PC-3 (cell line): ENCODE measurements around the gene RFT1.

Experiments used
- CTCF ChIP-seq: fragments of 300-600 bp; sonication (generic); conservative IDR thresholded peaks from 2 replicates; pipeline ENCODE4 v1.5.1; 2017; ENCODE audit warnings: antibody characterized with exemption, low read depth, mild to moderate bottlenecking, low read length
- EZH2 ChIP-seq: fragments of 300-600 bp; sonication (generic); IDR thresholded peaks from one replicate; pipeline ENCODE4 v1.6.1; 2017; ENCODE audit warnings: antibody characterized with exemption, mild to moderate bottlenecking, low read length; ENCODE audit not compliant: unreplicated experiment
- EZH2phosphoT487 ChIP-seq: fragments of 300-600 bp; sonication (generic); IDR thresholded peaks from 2 replicates; pipeline ENCODE4 v1.6.1; 2018; ENCODE audit warnings: mild to moderate bottlenecking, antibody characterized with exemption, low read length, borderline replicate concordance

DNA sequence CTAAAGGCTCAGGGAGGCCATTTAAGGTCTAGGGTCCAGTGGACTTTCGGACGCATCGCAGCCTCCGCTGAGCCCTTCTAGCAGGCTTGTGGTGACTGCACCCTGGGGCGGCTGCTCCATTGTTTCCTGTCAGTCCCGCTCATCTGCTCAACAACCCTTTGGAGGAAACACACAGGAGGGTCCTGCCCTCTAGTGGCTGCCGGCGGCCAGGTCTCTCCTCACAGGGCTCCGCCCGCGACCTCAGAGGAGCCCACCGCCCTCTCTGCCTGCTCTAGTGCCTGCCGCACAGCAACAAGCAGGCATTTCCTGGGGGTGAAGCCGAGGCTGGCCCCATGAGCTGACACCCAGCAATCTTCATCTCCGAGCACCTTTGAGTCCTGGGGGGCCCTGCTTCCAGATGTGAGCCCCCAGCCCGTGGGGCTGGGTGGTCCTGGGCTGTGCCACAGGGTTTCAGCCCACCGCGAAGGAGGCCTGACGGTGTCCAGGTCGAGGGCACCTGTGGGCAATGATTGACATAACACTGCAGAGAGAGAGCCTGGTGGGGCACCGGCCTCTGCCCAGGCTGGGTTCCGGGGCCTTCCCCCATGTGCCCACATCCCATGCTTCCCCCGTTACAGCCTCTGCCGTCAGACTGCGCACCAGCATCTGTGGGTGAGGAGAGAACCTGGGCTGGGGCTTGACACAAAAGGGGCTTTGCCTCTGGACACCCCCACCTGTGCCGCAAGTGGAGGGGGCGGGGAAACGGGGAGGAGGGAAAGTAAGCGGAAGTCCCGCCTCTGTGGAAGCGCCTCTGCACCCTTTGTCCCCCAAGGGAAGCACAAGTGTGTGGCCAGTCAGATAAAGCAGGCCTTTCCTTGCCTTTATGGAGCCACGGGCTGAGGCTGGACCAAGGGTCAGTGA lies 57.3 kb downstream of the RFT1 start:
- TF ChIP-seq CTCF (peak; percentile 97), EZH2 (no peak), EZH2phosphoT487 (no peak)
